GM21526 (cell line): ENCODE measurements around the gene AGAP9.
"Not testable (repeated sequence)": the region's sequence is repeated elsewhere in the genome, so short reads cannot be mapped to it uniquely, and the experiment has no call there.

ENCODE experiments used
- ATAC-seq: cut with Tn5 transposase; IDR thresholded peaks from one replicate; pipeline ENCODE4 v1.9.1; 2021; ENCODE audit warnings: moderate library complexity; ENCODE audit not compliant: unreplicated experiment, low FRiP score

Gene AGAP9

DNA sequence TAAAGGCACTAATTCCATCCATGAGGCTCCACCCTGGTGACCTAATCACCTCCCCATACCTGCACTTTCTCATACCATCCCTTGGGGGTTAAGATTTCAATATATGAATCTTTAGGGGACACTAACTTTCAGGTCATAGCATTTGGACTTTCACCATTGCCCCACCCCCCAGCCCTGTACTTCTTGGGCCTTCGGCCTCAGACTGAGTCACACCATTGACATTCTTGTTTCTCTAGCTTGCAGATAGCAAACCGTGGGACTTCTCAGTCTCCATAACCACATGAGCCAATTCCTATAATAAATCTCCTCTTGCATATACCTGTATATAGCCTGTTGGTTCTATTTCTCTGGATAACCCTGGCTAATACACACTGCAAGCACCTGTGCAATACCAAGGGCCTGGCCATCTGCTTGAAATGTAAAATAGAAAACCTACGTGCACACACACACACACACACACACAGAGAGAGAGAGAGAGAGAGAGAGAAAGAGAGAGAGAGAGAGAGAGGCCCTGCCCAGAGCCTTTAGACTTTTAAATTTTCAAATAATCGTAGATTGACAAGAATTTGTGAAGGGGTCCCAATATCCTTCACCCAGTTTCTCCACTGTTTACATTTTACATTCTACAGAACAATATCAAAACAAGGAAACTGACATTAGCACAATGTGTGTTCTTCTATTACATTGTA, 64.8 kb downstream of the AGAP9 start:
- no peak for ATAC-seq

DNA sequence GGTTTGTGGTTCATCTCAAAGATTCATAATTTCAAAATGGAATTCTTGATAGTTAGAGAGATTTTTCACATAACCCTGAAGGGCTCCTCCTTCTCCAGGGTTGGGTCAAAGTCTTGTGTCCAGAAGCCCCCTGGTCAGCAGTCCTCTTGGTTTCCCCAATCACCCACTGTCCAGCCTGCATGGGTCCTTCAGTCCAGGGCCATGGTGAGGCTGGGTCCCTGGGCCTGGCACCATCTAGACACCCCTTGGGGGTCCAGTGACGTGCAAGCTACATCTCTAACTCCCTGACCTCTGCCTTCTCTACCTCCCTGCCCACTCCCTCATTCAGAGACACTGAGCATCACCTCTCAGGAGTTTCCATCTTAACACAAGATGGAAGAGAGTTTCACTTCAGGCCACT, 65.6 kb downstream of the AGAP9 start:
- no peak for ATAC-seq

DNA sequence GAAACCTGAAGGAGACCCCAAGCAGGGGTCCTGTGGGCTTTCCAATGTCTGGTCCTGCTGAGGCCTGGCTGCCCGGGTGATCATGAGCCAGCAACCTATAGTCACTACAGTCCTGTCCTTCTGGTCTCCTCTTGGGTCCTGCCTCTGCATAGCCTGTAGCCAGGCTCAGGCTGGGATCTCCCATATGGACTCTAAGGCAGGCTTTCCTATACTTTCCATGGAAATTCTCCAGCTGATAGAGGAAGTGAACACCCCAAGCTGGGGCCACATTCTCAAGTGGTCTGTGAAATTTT, 66.0 kb downstream of the AGAP9 start:
- ATAC-seq: no peak

DNA sequence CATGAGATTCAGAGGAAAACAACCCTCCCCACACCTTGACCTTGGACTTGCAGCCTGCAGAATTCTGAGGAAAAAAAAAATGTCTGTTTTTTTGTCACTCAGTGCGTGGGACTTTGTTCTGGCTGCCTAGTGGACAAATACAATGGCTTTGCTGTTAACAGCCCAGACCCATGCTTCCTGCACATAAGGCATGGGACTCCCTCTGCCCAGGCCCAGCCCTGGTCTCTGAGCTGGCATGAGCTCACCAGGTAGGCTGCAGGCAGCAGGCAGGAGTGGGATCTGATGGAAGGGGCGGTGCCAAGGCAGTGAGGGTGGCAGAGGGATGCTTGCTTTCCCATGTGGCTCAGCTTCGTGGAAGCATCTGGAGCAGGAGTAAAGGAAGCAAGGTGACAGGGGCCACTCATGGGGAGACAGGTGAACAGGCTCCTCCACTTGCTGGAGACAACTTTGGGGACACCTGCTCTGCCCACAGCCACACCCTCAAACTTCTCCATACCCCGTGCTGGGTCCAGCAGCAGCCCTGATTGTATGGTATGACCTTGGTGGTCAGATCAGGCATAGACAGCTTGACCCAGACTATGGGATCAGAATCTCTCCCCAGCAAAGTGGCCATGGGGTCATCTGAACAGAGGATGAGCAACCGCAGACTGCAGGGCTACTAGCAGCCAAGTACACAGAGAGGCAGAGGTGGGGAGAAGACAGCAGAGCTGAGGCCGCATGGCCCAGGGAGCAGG, 66.5 kb downstream of the AGAP9 start:
- no peak for ATAC-seq

DNA sequence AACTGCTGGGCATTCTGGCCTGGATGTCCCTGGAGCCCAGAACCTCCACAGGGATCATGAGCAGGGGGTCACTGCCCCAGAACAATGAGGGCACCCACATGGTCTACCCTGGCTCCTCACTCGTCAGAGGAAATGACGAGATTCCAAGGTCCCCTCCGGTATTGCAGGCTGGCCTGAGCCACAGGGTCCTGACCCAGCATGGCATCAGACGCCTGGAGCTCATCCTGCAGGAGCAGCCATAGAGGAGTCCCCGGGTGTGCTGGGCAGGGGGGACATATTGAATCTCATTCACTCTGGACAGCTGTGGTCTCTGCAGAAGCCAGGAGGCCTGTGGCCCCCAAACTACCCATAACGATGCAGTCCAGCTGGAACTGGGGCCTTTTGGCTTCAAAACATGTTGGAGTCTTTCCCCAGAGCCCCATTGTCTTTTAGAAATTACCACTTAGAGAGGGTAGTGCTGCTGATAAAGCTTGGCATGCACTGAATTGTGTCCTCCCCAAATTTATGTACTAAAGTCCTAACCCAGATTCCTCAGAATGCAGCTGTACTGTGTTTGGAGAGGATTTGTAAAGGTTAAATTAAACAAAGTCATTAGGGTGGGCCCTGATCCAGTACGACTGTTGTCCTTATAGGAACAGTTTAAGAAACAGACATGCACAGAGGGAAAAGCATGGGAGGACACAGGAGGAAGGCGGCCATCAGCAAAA, 67.2 kb downstream of the AGAP9 start:
- ATAC-seq: no peak

DNA sequence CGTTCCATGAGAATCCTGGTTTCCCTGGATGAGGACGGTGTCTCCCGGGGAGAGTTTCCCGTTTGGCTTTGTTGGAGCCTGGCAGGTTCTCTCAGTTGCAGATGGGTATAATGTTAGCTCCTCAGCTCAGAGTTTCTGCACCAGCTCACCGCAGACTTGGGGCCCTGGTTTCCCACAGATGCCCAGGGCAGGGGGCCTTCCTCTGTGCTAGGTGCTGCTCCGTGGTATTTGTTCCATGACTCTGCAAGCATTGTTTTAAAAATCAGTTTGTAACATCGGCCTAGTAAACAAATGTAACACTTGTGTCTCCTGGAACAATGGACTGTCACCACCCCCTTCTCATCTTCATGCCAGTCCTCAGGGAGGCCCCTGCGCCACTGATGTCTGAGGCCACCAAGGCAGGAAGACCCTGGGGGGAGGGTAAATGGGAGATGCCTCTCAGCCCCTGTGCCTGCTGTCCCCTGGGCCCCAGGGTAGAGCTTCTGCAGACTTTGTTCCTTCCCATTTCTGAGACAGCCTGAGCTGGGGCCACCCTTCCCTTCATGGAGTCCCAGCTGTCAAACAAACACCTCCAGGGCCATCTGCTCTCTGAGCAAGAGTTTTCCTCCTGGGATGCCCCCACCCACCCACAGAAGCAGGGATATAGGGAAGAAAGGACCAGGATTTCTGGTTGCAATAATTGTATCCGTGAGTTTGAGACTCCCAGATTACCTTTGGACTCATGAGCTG, 67.9 kb downstream of the AGAP9 start:
- not testable (repeated sequence) for ATAC-seq

DNA sequence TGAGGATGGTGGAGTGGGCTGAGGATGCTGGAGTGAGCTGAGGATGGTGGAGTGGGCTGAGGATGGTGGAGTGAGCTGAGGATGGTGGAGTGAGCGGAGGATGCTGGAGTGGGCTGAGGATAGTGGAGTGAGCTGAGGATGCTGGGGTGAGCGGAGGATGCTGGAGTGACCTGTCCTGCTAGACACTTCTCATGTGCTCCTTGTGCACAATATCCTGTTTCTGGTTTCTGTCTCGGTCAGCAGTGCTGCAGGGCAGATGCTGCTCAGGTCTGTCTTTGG, 68.7 kb downstream of the AGAP9 start:
- no peak for ATAC-seq

DNA sequence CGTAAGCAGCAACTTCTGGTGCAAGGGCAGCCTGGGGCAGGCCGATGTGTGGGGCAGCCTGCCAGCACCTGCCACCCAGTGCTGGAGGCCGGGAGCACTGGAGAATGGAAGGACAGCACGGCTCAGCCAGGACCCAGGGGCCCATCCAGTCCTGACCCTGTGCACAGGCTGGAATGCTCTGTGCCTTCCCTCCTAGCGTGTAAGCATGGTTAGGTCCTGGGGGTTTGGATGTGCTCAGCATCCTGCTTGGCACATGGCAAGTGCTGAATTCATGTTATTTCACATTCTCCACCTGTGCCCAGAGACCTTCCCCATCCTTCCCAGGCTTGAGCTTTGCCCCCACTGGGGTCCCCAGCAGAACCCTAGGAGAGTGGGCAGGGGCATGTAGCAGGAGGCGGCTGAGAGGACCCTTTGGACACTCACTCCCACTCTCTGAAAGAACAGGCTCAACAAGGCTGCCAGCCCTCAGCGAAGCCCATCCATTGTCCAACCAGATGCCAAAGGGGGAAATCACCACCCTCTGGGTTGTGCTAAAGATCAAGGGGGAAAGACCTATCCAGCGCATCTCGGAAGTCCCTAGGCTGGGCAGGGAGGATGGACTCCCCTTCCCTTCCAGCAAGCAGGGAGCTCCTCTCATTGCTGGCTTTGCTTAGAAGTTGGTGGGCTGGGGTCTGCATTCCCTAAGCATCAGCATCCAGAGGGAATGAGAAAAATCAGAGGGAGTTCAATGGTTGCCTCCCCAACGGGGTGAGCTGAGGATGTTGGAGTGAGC, 69.2 kb downstream of the AGAP9 start:
- ATAC-seq: no peak

DNA sequence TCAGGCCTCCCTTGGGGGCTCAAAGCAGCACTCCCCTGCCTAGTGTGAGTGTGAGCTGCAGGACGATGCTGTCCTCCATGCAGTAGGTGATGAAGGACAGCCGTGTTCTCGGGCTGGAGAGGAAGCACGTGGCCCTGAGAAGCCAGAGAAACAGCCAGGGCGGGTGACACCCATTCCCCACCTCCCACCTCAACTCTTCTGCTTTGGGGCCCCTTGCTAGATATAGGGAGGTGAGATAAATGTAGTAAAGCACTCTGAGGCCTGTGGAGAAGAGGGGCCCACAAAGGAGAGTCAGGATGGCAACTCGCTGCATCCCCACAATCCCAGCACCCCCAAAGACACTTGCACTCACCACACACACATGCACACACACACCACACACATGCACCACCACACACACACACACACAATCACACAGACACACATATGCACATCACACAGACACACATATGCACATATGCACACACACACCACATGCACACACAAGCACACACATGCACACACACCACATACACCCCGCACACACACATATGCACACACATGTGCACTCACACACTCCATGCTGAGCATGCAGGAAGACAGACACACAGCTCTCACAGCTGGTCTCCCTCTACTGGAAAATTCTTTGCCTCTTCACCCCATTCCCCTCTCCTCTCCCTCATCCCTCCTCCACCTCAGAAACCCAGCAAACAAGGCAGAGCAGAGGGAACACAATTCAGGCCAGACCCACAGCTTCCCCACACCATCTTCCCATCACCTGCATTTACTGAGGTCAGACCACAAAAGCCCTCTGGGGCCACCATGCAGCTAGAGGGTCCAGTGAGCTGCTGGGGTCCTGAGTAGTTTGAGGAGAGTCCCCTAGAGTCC, 70.1 kb downstream of the AGAP9 start:
- no peak for ATAC-seq

DNA sequence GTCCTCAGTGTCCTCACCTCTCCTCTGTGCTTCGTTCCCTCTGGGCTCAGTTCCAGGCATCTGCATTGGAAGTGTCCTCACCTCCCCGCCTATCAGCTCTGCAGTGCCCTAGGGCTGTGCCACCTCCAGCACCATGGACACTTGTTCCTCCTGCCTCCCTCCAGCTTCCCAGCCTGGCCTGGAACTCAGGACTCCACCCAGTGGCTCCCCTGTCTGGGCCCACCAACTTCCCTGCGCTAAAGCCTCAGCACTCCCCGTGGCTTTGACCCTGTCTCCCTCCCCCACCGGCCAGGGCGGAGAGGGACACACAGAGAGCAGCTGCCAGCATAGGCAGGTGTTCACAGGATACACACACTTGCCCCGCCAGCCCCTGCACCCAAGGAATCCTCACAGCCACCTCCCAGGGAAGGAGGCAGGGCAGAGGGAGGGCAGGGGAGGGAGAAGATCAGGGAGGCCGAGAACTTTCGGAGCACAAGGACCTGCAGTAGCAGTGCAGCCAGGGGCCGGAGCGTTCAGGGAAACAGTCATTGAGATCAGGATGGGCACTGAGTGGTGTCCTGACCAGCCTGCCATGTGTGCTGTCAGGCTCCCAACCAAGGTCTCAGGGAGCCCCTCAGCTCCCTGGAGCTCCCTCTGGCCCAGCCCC, 70.8 kb downstream of the AGAP9 start:
- ATAC-seq: no peak

DNA sequence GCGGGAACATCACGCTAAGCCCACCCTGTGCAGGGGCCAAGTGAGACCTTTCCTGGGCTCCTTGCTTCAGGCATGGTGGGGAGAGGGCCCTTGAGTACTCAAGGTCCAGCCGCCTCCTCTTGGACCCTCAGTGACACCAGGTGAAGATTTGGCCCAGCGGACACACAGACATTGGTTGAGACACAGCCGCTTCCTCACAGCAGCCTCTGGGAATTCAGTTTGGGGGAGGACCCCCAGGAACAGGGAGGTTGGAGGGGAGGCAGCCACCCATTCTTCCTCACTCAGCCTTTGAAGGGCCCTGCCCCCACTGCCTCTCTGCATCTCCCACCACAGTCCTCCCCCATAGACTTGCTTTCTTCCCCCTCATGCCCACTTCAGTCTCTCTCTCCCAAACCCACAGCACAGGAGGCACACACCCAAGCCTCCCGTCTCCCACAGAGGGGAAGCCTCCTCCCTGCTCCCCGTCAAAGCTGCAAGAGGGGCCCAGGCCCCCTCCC, 71.4 kb downstream of the AGAP9 start:
- ATAC-seq: no peak
